ENCODE measurements around the gene NOP9.

- TF ChIP-seq CTCF (IDR thresholded peaks at IDR 0.05) (no peak), SIN3A (IDR thresholded peaks at IDR 0.05; ENCODE audit: borderline replicate concordance, insufficient read depth, low read depth, low read length) (no peak)
Observed at GRCh38 chr14:24340606-24341005, 41.0 kb downstream of the NOP9 start.
